Psoas muscle (tissue), 8 donors: ENCODE data around the gene MYBPHL. TPM values are rescaled to one million over a fixed set of nuclear protein-coding genes. Genes with fewer than 3 reads are reported as not detected.

Experiments used
- ATAC-seq, 4 donors: fragments of 200-7000 bp; cut with Tn5 transposase; one replicate each; pipeline ENCODE4 v1.9.1; 2020; ENCODE audit warnings: moderate library complexity in 3 of 4, mild to moderate bottlenecking in 2 of 4
- DNase-seq, 2 donors: peaks; one replicate each; pipeline ENCODE4 v3.0.0-alpha.2; 2020
- H3K27ac ChIP-seq: fragments of 200-600 bp; one replicate; pipeline ENCODE4 v1.8.0; 2022
- H3K27me3 ChIP-seq, 3 donors: fragments of 200-600 bp in 1 of 3; one replicate each; pipeline versions ENCODE4 v1.6.1 to v1.8.0; 2013 to 2022; ENCODE audit warnings: low read length in 2 of 3, mild to moderate bottlenecking in 2 of 3, moderate library complexity in 1 of 3; ENCODE audit not compliant: insufficient read depth in 3 of 3
- H3K36me3 ChIP-seq, 2 donors: fragments of 200-600 bp in 1 of 2; one replicate each; pipeline versions ENCODE4 v1.6.1 to v1.8.0; 2013 to 2022; ENCODE audit warnings: low read depth in 1 of 2, mild to moderate bottlenecking in 1 of 2, moderate library complexity in 1 of 2; ENCODE audit not compliant: insufficient read depth in 1 of 2
- H3K4me1 ChIP-seq: fragments of 200-600 bp; one replicate; pipeline ENCODE4 v1.8.0; 2022
- H3K4me3 ChIP-seq: fragments of 200-600 bp; one replicate; pipeline ENCODE4 v1.8.0; 2022; ENCODE audit warnings: mild to moderate bottlenecking
- H3K9me3 ChIP-seq: fragments of 200-600 bp; one replicate; pipeline ENCODE4 v1.8.0; 2022
- WGBS, 3 donors: extraction: QIAGEN DNeasy Blood & Tissue Kit; methylation state at CpG; one replicate each; pipeline versions ENCODE4 v1.1.6 to v1.1.7; 2013; 5-methylcytosine and 5-hydroxymethylcytosine counted together
- intact Hi-C, 2 donors: fragments of 100-400 bp; cut with DNase I; formaldehyde crosslinking; loops; one replicate each; pipeline versions ENCODE4 v1.11.0 to v1.14.2; 2022
- polyA plus RNA-seq, 3 donors: library from polyadenylated mRNA; stranded (reverse); fragments of 200-250 nt; gene quantifications; one replicate each; pipeline ENCODE4 v1.2.3, GENCODE V29; 2013
- total RNA-seq, 4 donors: library from RNA; stranded (reverse); fragmentation: NEBNext Ultra II Directional in 2 of 4; extraction: Animal tissue kit (Norgen Biotek cat#: 25700) in 2 of 4; gene quantifications; one replicate each; pipeline versions ENCODE4 v1.2.1 to v1.2.4, GENCODE V29; 2021 to 2023
- TF ChIP-seq, protein P1 (sequence below): fragments of 200-600 bp; IDR thresholded peaks from one replicate; pipeline ENCODE4 v1.8.0; 2022; ENCODE audit warnings: antibody characterized with exemption
- donor health status: healthy with polysubstance abuse.
- donor health status: DM: no; HTN: no; CAD: no; lungs with moderate emphysema.
- donor health status: Bipolar disorder and iron deficiency.
- donor health status: healthy.
- donor health status: DM: yes; HTN: yes; CAD: no.
- donor health status: DM: no; HTN: no; CAD: no.
- donor health status: DM: no; HTN: no; CAD: no.
- donor health status: DM: yes; HTN: yes; CAD: no.

MYBPHL gene
- total and polyA plus RNA-seq, 7 donors = 0.17 to 2.2 (median 0.57) TPM; not detected in 1

GRCh38 chr1:109262231-109263055, 44.4 kb downstream of the MYBPHL start:
- Histone ChIP-seq H3K27me3 (no peaks in the 10 kb centered on the region), H3K4me3 (no peak overlapping the region), H3K27ac (no peak overlapping the region), H3K4me1 (no peaks in the 10 kb centered on the region), H3K36me3 (peaks cover 0 to 23% of the 10 kb centered on the region in 2 donors), H3K9me3 (no peaks in the 10 kb centered on the region)
- peak in 1 of 2 donors; percentile 50 for DNase-seq
- no peak for ATAC-seq
- TF ChIP-seq, protein P1, sequence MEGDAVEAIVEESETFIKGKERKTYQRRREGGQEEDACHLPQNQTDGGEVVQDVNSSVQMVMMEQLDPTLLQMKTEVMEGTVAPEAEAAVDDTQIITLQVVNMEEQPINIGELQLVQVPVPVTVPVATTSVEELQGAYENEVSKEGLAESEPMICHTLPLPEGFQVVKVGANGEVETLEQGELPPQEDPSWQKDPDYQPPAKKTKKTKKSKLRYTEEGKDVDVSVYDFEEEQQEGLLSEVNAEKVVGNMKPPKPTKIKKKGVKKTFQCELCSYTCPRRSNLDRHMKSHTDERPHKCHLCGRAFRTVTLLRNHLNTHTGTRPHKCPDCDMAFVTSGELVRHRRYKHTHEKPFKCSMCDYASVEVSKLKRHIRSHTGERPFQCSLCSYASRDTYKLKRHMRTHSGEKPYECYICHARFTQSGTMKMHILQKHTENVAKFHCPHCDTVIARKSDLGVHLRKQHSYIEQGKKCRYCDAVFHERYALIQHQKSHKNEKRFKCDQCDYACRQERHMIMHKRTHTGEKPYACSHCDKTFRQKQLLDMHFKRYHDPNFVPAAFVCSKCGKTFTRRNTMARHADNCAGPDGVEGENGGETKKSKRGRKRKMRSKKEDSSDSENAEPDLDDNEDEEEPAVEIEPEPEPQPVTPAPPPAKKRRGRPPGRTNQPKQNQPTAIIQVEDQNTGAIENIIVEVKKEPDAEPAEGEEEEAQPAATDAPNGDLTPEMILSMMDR = no peak
- 81% methylated on average over 21 to 22 of the region's 22 CpGs for WGBS, 3 donors
- intact Hi-C loops = loop anchor here (5.0 kb wide), 1 partner anchor 135 kb away; the partner anchor contains the start of gene SORT1 (in 2 of the 2)

- Histone ChIP-seq H3K27ac (no peak overlapping the region), H3K4me3 (no peak overlapping the region), H3K36me3 (peaks cover 0 to 23% of the 10 kb centered on the region in 2 donors), H3K9me3 (no peaks in the 10 kb centered on the region), H3K27me3 (no peaks in the 10 kb centered on the region), H3K4me1 (no peaks in the 10 kb centered on the region)
- ATAC-seq (no peak), DNase-seq (peak in 1 of 2 donors; percentile 42)
- 81 to 88% (median 82%) methylated on average over 6 of the region's 6 CpGs for WGBS, 3 donors
- TF ChIP-seq, protein P1 = no peak
- intact Hi-C loops = loop anchor here (5.0 kb wide), 1 partner anchor 136 kb away; the partner anchor contains the start of gene SORT1 (in 2 of the 2)
Measured at GRCh38 chr1:109261578-109261977, 45.2 kb downstream of the MYBPHL start.

DNA sequence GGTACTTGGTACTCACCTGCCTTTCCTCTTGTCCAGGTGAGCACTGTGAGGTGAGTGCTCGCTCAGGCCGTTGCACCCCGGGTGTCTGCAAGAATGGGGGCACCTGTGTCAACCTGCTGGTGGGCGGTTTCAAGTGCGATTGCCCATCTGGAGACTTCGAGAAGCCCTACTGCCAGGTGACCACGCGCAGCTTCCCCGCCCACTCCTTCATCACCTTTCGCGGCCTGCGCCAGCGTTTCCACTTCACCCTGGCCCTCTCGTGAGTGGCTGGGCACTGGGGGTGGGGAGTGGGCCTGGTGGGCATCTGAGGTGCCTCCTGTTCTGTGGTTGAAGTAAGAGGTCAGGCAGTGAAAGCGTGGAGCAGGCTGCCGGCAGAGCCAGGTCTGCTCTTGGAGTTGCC, 45.8 kb downstream of the MYBPHL start:
- intact Hi-C loops = loop anchor here (5.0 kb wide), 1 partner anchor 136 kb away; the partner anchor contains the start of gene SORT1 (in 2 of the 2)

GRCh38 chr1:109259674-109260557, 46.9 kb downstream of the MYBPHL start:
- no peaks in the 10 kb centered on the region for H3K27me3 ChIP-seq
- peaks cover 0 to 19% of the 10 kb centered on the region in 2 donors for H3K36me3 ChIP-seq
- peaks cover 5% of the 10 kb centered on the region for H3K4me1 ChIP-seq
- ATAC-seq (no peak), DNase-seq (no peak)
- no peak overlapping the region for H3K4me3 ChIP-seq
- H3K27ac ChIP-seq = no peak overlapping the region
- intact Hi-C loops = loop anchor here (5.0 kb wide), 1 partner anchor 137 kb away; the partner anchor contains the start of gene SORT1 (in 2 of the 2)
- H3K9me3 ChIP-seq = no peaks in the 10 kb centered on the region
- TF ChIP-seq, protein P1 = no peak
- 83 to 86% (median 85%) methylated on average over 7 of the region's 7 CpGs for WGBS, 3 donors

More for the DNA sequence above, 45.8 kb downstream of the MYBPHL start:
- Histone ChIP-seq H3K4me1 (no peaks in the 10 kb centered on the region), H3K27me3 (no peaks in the 10 kb centered on the region), H3K4me3 (no peak overlapping the region), H3K9me3 (no peaks in the 10 kb centered on the region), H3K36me3 (peaks cover 0 to 23% of the 10 kb centered on the region in 2 donors), H3K27ac (no peak overlapping the region)
- TF ChIP-seq, protein P1 = no peak
- DNase-seq (peak in 1 of 2 donors; percentile 41), ATAC-seq (no peak)
- WGBS, 3 donors = 90 to 93% (median 92%) methylated on average over 16 of the region's 16 CpGs
